ENCODE measurements around the gene TOX3. TPM values are rescaled to one million over a fixed set of nuclear protein-coding genes. Genes with fewer than 3 reads are reported as not detected.

TOX3 gene
- total and polyA plus RNA-seq, 10 of the 15 experiments (the other 5 are each of a cell fraction or from before 2014, with no cell fraction given) = not detected

GRCh38 chr16:52543654-52544053 lies 3.3 kb downstream of the TOX3 start:
- ChIA-PET SMC1A (ENCODE audit: uncharacterized antibody, unreplicated experiment) (no interaction called here), RAD21 (ENCODE audit: unreplicated experiment) (no interaction called here), POLR2A (no interaction called here), CTCF (no interaction called here)
- Histone ChIP-seq H3K9ac (ENCODE audit: control insufficient read depth, insufficient read depth, low read length) (no peak overlapping the region), H3K36me3 (ENCODE audit: control insufficient read depth in 2 of 2, insufficient read depth in 2 of 2, low read length in 1 of 2) (no peaks in the 10 kb centered on the region), H3K9me3 (replicated peaks; ENCODE audit: control insufficient read depth, insufficient read depth, low read length) (no peaks in the 10 kb centered on the region), H3K79me2 (ENCODE audit: control insufficient read depth, insufficient read depth, low read length) (no peaks in the 10 kb centered on the region), H2AFZ (ENCODE audit: control insufficient read depth, low read depth, low read length) (no peak overlapping the region), H3K4me2 (ENCODE audit: control insufficient read depth, insufficient read depth) (no peak overlapping the region), H4K20me1 (ENCODE audit: control insufficient read depth, insufficient read depth) (no peaks in the 10 kb centered on the region), H3K4me1 (ENCODE audit: control insufficient read depth, insufficient read depth, low read length) (no peaks in the 10 kb centered on the region), H3K27me3 (replicated peaks in 1 of 2; ENCODE audit: control insufficient read depth in 2 of 2, insufficient read depth in 2 of 2, low read length in 1 of 2) (peaks cover 2 to 3% of the 10 kb centered on the region in 2 experiments), H3K27ac (ENCODE audit: control insufficient read depth, insufficient read depth) (no peak overlapping the region), H3K4me3 (no peak overlapping the region)
- in situ Hi-C loops (cut with MboI) (no loop called here), intact Hi-C loops (cut with micrococcal nuclease; ENCODE audit: unreplicated experiment) (no loop called here)
- no peak for FAIRE-seq
- no TSS peak for BruUV-seq (replicated peaks)
- 34% methylated on average over 4 of the region's 4 CpGs for WGBS (ENCODE audit: insufficient coverage, insufficient replicate concordance, low lambda C conversion rate, missing lambda C conversion rate)
- ATAC-seq = no peak
- TF ChIP-seq TCF3 (IDR thresholded peaks at IDR 0.05; ENCODE audit: borderline replicate concordance, insufficient read depth, low read depth, low read length) (no peak), SP1 (IDR thresholded peaks at IDR 0.05; ENCODE audit: low read depth, low read length) (no peak), POU2F2 (IDR thresholded peaks at IDR 0.05; ENCODE audit: borderline replicate concordance, low read depth, low read length) (no peak), POLR2AphosphoS5 (IDR thresholded peaks at IDR 0.05; ENCODE audit: low read length) (no peak), ELK1 (IDR thresholded peaks at IDR 0.05; ENCODE audit: low read depth, low read length) (no peak), STAT3 (IDR thresholded peaks at IDR 0.05; ENCODE audit: low read depth, low read length) (no peak), PML (IDR thresholded peaks at IDR 0.05; ENCODE audit: low read length) (no peak), PAX5 (IDR thresholded peaks at IDR 0.05; ENCODE audit: borderline replicate concordance, low read depth, low read length) (no peak), USF1 (IDR thresholded peaks at IDR 0.05; ENCODE audit: borderline replicate concordance, extremely low read length, insufficient read depth, low read depth, low read length) (no peak), MEF2B (IDR thresholded peaks at IDR 0.05; ENCODE audit: partially characterized antibody, poor library complexity, severe bottlenecking) (no peak), KLF5 (IDR thresholded peaks at IDR 0.05; ENCODE audit: partially characterized antibody) (no peak), CHD2 (IDR thresholded peaks at IDR 0.05; ENCODE audit: borderline replicate concordance, low read depth, low read length) (no peak), SREBF1 (IDR thresholded peaks at IDR 0.05; ENCODE audit: low read length) (no peak)
- TF ChIP-seq, protein P1, sequence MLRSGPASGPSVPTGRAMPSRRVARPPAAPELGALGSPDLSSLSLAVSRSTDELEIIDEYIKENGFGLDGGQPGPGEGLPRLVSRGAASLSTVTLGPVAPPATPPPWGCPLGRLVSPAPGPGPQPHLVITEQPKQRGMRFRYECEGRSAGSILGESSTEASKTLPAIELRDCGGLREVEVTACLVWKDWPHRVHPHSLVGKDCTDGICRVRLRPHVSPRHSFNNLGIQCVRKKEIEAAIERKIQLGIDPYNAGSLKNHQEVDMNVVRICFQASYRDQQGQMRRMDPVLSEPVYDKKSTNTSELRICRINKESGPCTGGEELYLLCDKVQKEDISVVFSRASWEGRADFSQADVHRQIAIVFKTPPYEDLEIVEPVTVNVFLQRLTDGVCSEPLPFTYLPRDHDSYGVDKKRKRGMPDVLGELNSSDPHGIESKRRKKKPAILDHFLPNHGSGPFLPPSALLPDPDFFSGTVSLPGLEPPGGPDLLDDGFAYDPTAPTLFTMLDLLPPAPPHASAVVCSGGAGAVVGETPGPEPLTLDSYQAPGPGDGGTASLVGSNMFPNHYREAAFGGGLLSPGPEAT (IDR thresholded peaks at IDR 0.05; ENCODE audit: low read depth) = no peak
- no peak for DNase-seq (ENCODE audit: low read depth, low spot score)
